ENCODE measurements around the gene IQCE. TPM values are rescaled to one million over a fixed set of nuclear protein-coding genes. Genes with fewer than 3 reads are reported as not detected.

The IQCE gene
- total RNA-seq, 1 experiment from 2014 or later, result 35.8 TPM

GRCh38 chr7:2649139-2649838 lies 90.5 kb downstream of the IQCE start:
- Histone ChIP-seq H3K4me3 (no peak overlapping the region), H4K20me1 (ENCODE audit: insufficient read depth) (peaks cover 17% of the 10 kb centered on the region), H3K79me2 (ENCODE audit: low read depth) (no peaks in the 10 kb centered on the region), H3K9me3 (ENCODE audit: insufficient read depth, low read depth) (no peaks in the 10 kb centered on the region), H3K27me3 (ENCODE audit: insufficient read depth, low read depth) (no peaks in the 10 kb centered on the region), H3K4me2 (no peak overlapping the region), H3F3A (ENCODE audit: insufficient read depth, low read depth) (peaks cover 3% of the 10 kb centered on the region; the same call in 1 of the 2 replicates), H3K9me2 (ENCODE audit: insufficient read depth) (no peaks in the 10 kb centered on the region), H2AFZ (no peak overlapping the region), H3K27ac (no peak overlapping the region), H3K4me1 (replicated peaks; ENCODE audit: insufficient read depth) (no peaks in the 10 kb centered on the region), H3K36me3 (ENCODE audit: low read depth) (no peaks in the 10 kb centered on the region)
- TF ChIP-seq, protein P1, sequence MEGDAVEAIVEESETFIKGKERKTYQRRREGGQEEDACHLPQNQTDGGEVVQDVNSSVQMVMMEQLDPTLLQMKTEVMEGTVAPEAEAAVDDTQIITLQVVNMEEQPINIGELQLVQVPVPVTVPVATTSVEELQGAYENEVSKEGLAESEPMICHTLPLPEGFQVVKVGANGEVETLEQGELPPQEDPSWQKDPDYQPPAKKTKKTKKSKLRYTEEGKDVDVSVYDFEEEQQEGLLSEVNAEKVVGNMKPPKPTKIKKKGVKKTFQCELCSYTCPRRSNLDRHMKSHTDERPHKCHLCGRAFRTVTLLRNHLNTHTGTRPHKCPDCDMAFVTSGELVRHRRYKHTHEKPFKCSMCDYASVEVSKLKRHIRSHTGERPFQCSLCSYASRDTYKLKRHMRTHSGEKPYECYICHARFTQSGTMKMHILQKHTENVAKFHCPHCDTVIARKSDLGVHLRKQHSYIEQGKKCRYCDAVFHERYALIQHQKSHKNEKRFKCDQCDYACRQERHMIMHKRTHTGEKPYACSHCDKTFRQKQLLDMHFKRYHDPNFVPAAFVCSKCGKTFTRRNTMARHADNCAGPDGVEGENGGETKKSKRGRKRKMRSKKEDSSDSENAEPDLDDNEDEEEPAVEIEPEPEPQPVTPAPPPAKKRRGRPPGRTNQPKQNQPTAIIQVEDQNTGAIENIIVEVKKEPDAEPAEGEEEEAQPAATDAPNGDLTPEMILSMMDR (conservative IDR thresholded peaks at IDR 0.05), result no peak
- TF ChIP-seq EZH2 (IDR thresholded peaks at IDR 0.05; ENCODE audit: low read depth), result no peak
- ChIA-PET CTCF (no interaction called here), POLR2A (ENCODE audit: unreplicated experiment) (no interaction called here)
- no TSS peak for BruUV-seq (replicated peaks)
- DNase-seq, result no peak
- intact Hi-C loops (cut with micrococcal nuclease; ENCODE audit: unreplicated experiment), result no loop called here

DNA sequence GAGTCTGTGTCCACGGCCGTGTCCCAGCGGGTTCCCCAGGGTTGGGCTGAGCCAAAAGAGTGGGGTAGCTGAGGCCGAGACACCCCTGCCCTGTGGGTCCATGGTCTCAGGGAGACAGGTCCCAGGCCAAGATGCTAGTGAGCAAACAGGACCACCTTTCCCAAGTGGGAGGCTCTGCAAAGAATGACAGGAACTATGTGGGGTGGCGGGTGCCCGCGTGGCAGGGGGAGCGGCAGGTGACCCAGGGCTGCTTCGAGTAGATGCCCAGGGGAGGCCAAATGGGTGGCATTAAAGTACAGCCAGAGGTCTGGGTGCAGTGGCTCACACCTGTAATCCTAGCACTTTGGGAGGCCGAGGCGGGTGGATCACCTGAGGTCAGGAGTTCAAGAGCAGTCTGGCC lies 91.2 kb downstream of the IQCE start:
- Histone ChIP-seq H3K79me2 (ENCODE audit: low read depth) (no peaks in the 10 kb centered on the region), H3K4me2 (no peak overlapping the region), H3K27me3 (ENCODE audit: insufficient read depth, low read depth) (no peaks in the 10 kb centered on the region), H4K20me1 (ENCODE audit: insufficient read depth) (peaks cover 10% of the 10 kb centered on the region), H3K36me3 (ENCODE audit: low read depth) (no peaks in the 10 kb centered on the region), H3F3A (ENCODE audit: insufficient read depth, low read depth) (peaks cover 3% of the 10 kb centered on the region; the same call in 1 of the 2 replicates), H3K9me3 (ENCODE audit: insufficient read depth, low read depth) (no peaks in the 10 kb centered on the region), H3K4me1 (replicated peaks; ENCODE audit: insufficient read depth) (no peaks in the 10 kb centered on the region), H3K4me3 (no peak overlapping the region), H3K27ac (no peak overlapping the region), H3K9me2 (ENCODE audit: insufficient read depth) (no peaks in the 10 kb centered on the region), H2AFZ (no peak overlapping the region)
- DNase-seq, result no peak
- CTCF ChIA-PET, result no interaction called here
- BruUV-seq (replicated peaks), result no TSS peak
- intact Hi-C loops (cut with micrococcal nuclease; ENCODE audit: unreplicated experiment), result no loop called here
- POLR2A ChIA-PET (ENCODE audit: unreplicated experiment), result no interaction called here
- TF ChIP-seq, protein P1 (conservative IDR thresholded peaks at IDR 0.05), result no peak
- no peak for TF ChIP-seq EZH2 (IDR thresholded peaks at IDR 0.05; ENCODE audit: low read depth)

DNA sequence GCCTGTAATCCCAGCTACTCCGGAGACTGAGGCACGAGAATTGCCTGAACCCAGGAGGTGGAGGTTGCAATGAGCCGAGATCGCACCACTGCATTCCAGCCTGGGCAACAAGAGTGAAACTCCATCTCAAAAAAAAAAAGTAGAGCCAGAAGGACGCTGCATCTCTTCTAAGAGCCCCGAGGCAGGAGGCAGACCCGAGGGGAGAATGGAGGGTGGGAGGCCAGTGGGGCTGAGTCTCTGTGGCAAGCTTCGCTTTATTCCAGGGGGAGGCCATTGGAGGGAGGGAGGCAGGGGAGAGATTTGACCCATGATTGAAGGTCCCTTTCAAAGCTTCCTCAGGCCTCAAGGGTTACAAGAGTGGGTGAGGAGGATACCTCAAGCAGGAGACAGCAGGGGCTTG lies 91.7 kb downstream of the IQCE start:
- no peaks in the 10 kb centered on the region for H3K79me2 ChIP-seq (ENCODE audit: low read depth)
- no peak for DNase-seq
- ChIA-PET POLR2A (ENCODE audit: unreplicated experiment) (no interaction called here), CTCF (no interaction called here)
- TF ChIP-seq, protein P1 (conservative IDR thresholded peaks at IDR 0.05), result no peak
- no peak for TF ChIP-seq EZH2 (IDR thresholded peaks at IDR 0.05; ENCODE audit: low read depth)
- no peak overlapping the region for H3K27ac ChIP-seq
- no peaks in the 10 kb centered on the region for H3K36me3 ChIP-seq (ENCODE audit: low read depth)
- peaks cover 3% of the 10 kb centered on the region; the same call in 1 of the 2 replicates for H3F3A ChIP-seq (ENCODE audit: insufficient read depth, low read depth)
- peaks cover 6% of the 10 kb centered on the region for H4K20me1 ChIP-seq (ENCODE audit: insufficient read depth)
- H3K9me2 ChIP-seq (ENCODE audit: insufficient read depth), result no peaks in the 10 kb centered on the region
- H3K4me2 ChIP-seq, result no peak overlapping the region
- H3K4me1 ChIP-seq (replicated peaks; ENCODE audit: insufficient read depth), result no peaks in the 10 kb centered on the region
- no TSS peak for BruUV-seq (replicated peaks)
- no peak overlapping the region for H3K4me3 ChIP-seq
- intact Hi-C loops (cut with micrococcal nuclease; ENCODE audit: unreplicated experiment), result no loop called here
- no peak overlapping the region for H2AFZ ChIP-seq
- no peaks in the 10 kb centered on the region for H3K9me3 ChIP-seq (ENCODE audit: insufficient read depth, low read depth)
- no peaks in the 10 kb centered on the region for H3K27me3 ChIP-seq (ENCODE audit: insufficient read depth, low read depth)

All from PC-9 (cell line).